Glomerular visceral epithelial cell (primary cell): ENCODE data around the gene TSPAN4.

ENCODE experiments used
- DNase-seq: peaks from one replicate; pipeline ENCODE4 v3.0.0-alpha.2; 2016; ENCODE audit errors: extremely low spot score

Gene TSPAN4

DNA sequence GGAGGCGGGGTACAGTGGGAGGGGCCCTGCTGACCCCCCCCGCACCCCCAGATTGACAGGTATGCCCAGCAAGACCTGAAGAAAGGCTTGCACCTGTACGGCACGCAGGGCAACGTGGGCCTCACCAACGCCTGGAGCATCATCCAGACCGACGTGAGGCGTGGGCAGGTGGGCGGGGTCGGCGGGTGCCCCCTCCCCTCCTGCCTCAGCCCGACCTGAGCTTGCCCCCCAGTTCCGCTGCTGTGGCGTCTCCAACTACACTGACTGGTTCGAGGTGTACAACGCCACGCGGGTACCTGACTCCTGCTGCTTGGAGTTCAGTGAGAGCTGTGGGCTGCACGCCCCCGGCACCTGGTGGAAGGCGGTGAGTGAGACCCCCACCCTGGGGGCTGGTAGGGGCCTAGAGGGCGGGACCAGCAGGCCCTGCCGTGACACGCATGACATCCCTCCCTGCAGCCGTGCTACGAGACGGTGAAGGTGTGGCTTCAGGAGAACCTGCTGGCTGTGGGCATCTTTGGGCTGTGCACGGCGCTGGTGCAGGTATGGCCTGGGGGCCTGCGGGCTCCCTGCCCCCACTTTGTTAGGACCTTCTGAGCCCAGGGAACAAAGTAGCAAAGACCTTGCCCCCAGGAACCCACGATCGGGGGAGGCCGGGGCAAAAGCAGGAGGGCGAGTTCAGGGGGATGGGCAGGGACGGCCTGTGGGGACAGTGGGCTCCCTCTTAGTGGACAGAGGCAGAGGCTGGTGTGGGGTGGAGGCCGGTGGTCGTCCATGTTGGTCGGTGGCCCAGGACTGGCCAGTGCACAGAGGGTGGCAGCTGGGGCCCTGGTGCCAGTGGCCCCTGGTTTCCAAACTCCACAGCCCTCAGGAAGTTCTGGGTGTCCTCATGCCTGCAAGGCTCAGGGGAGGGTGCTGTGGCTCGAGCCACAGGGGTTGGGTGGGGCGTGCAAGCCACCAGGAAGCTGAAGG, 23.1 kb downstream of the TSPAN4 start:
- no peak for DNase-seq

DNA sequence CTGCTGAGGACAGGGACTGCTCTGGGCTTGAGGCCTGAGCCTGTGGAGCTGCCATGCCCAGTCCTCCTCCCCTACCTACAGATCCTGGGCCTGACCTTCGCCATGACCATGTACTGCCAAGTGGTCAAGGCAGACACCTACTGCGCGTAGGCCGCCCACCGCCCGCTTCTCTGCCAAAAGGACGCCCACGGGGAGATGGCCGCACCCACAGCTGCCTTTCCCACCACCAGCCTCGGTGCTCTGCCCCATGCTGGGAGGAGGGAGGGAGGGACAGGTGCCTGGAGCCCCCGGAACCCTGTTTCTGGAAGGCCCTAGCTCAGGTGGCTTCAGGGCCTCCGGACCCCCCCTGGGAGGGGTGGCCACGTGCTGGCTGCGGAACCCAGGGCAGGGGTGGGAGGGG, 23.8 kb downstream of the TSPAN4 start:
- DNase-seq: no peak

DNA sequence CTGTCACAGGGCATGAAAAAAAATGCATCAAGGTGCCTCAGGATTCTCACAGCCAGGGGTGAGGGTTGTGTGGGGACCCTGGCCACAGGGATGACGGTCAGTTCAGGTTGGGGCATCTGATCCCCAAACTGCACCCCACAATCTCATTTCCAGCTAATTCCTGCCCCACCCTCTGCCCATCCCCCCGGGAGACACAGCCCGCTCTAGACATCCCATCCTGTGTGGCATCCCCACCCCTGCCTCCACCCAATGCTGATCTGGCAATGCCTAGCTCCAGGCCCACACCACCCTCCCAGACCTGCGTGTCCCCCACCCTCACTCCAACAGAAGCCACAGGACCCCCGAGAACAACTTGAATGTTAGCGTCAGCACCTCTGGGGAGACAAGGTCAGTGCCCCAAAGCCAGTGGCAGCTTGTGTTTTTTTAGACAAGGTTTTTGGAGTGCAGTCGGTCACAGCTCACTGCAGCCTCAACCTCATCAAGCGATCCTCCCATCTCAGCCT, 25.3 kb downstream of the TSPAN4 start:
- no peak for DNase-seq

DNA sequence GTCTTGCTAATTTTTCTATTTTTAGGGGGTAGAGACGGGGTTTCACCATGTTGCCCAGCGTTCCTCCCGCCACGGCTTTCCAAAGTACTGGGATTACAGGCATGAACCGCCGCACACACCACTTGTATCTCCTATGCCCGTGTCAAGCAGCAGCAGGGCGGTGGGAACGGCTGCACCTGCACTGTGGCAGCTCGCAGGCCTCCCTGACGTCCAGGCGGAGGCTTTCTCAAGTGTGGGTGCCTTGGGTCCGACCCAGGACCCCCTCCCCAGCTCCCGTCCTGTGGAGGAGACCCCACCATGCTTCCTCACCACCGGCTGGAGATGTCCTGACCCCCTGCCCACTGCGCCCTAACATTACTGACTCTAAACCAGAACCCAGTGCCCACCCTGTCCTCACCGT, 25.7 kb downstream of the TSPAN4 start:
- DNase-seq: no peak

DNA sequence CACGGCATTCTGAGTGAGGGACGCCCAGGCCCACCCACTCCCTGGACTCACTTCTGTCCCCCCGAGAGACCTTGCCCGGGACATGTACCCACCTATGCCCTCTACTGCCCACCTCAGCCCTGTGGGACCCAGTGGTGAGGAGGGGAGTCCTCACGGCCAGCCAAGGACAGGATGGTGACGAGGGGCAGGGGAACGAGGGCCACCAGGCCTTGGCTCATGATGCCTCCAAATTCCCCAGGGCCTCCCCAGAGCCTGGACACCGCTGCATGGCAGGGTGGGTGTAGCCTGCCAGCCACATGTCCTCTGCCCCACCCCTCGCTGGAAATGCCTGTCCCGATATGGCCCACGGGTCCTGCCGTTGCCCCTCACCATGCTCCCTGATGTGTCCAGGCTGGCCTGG, 26.1 kb downstream of the TSPAN4 start:
- no peak for DNase-seq

DNA sequence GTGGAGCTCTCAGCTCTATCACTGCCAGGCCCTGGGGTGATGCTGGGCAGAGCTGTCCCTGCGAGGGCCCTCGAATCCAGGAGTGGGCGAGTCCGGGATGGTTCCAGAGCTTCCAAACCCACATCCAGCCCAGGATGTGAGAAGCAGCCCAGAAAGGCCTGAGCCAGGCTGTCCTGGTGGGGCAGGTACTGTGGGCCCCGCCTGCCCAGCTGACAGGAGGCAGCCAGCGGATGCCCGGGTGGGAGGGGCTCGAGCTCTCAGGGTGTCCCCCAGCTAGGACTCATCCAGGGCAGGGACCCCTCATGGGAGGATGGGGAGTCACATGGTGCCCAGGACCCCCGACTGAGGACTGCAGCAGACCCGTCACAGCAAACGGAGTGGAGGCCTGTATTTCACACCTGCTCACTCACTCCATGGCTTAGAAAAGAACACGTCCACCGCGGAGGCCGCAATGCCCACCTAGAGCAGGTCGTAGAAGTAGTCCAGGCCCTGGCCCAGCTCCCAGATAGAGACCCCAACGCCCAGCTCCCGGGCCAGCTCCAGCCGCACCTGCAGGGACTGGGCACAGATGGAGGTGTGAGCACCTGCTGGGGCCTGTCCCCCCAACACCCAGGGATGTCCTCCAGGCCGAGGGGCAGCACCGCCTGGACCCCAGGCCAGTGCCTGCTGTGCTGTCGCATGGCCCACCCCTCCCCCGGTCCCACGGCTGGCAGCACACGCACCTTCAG, 26.9 kb downstream of the TSPAN4 start:
- DNase-seq: no peak

DNA sequence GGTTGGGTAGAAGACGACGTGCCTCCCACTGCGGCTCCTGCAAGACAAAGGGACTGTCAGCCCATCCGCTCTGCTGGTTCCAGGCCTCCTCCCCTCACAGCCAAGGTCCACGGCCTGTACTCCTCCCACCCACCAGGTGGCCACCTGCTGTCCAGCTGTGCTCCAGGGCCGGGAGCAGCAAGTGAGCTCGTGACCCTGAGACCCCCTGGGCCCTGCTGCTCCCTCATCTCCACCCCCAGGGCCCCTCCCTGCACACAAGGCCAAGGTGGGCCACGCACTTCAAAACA, 27.4 kb downstream of the TSPAN4 start:
- no peak for DNase-seq

DNA sequence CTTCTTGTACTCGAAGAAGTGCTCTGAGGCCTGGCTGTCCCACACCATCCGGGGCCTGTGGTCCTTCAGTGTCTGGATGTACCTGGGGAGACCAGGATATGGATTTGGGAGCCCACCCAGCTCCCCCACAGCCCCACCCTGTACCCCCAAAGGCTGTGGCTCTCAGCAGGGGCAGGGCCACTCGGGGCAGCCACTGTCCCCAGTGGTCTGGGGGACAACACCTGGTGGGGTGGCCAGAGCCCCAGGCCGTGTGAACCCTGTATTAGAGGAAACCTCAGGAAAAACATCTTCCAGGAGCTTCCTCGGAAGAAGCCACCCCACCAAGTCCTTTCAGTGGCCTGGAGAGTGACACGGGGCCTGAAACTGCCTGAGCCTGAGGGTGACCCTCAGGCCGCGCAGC, 27.8 kb downstream of the TSPAN4 start:
- no peak for DNase-seq

DNA sequence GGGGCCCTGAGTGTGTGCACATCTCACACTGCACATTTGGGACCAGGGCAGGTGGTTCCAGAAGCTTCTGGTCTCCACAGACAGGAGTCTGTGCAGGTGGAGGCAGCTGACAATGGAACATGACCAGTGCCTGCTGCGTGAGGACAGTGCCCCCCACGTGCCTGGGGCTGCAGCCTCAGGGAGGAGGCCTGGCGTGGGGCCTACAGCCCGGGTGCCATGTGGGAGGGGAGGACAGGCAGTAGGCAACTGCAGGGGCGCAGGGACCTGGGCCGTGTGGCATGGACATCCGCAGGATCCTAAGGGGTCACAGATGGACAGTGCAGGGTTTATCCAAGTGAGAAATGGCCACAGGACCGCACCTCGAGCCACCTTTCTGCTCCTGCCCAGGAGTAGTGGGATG, 28.8 kb downstream of the TSPAN4 start:
- no peak for DNase-seq

DNA sequence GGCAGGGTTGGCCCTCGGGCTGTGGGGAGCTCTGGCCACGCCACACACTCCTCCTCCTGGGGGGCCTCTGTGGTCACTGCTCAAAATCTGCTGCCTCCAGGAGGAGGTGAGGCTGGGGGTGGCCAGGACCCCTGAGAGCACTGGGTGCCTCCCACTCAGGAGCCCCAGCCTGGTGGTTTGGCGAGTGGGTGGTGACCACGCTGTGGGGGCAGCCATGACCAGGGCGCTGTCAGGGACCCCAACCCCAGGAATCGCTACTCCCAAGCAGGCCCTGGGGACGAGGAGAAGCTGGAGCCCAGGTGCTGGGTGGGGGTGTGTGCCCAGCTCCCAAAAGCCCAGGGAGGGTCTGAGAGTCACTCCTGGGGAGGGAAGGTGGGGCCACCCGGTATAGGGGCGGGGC, 30.1 kb downstream of the TSPAN4 start:
- DNase-seq: no peak

DNA sequence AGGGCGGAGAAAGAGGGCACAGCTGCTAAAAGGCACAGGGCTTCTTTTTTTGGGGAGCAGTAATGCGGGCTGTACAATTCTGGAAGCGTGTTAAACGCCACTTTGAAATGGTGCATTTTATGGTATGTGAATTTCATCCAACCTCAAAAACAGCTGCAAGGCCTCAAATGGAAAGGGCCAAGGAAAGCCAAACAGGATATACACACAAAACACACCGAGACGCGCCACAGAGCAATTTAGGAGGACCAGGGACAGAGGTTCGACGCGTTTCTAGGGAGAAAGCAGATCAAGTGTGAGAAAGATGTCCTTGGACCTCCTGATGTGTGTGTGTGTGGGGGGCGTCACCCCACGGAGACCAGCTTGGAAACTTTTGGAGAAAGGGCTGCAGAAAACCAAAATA, 31.1 kb downstream of the TSPAN4 start:
- no peak for DNase-seq

DNA sequence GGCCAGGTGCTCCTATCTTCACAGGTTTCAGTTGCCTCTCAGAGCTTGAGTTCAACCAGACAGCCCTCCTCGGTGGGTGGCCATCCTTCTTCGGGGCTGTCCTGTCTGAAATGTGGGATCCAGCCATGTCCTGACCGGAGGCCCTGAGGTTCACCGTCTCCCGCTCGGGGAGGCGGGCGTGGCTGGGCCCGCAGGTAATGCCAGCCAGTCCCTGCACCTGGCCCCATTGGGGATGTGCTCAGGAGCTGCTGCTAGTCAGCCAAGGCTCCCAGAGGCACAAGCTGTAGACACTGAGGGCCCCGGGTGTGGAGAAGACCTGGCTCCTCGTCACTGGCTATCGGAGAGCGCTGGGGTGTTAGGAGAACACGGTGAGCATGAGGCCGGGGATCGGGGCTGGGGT, 32.6 kb downstream of the TSPAN4 start:
- DNase-seq: no peak

DNA sequence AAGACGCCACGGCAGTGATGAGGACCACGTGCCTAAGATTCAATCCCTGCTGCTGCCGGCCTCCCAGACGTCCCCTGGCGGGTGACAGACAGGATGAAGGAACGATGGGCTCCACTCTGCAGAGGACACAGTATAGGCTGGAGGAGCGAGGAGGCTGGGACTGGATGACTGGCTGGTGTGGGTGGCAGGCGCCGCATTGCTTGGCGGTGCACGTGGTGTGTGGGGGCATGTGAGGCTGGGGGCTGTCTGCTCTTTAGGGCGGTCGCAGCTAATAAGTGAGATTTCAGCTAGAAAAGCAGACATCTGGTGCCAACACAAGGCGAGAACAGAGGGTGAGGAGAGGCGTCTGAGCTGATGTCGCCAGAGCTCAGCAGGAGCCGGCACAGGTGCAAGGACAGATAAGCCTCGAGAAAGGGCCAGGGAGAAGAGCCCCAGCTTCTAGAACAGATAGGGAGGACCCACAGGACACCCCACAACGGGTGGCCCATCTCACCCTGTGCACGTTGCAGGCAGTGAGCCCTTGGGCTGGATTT, 33.2 kb downstream of the TSPAN4 start:
- DNase-seq: no peak

DNA sequence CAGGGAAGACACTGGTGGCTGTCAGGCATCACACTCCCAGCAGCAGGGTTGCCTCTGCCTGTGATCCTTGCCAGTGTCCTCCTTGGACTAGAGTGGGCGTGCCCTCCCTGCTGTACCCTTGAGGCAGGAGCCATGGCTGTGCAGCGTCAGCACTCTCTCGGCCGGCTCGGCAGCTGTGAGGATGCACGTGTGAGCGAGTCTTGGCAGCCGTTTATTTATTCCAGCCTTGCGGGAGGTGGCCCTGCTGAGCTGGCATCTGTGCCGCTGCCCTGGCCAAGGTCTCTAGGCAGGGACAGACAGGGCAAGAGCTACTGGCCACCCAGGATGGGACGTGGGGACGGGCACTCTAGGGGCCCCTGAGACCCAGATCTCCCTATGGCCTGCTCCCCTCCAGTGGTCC, 33.9 kb downstream of the TSPAN4 start:
- no peak for DNase-seq

DNA sequence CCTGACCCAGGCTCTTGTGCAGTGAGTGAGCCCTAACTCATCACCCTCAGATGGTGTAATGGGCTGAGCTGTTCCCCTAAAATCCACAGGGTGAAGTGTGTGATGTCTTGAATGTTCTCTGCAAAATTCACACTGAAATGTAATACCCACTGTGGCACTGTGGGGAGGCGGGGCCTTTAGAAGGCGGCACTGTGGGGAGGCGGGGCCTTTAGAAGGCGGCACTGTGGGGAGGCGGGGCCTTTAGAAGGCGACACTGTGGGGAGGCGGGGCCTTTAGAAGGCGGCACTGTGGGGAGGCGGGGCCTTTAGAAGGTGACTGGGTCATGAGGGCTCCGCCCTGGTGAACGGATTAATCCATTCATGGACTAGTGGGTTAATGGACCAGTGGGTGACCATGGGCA, 34.9 kb downstream of the TSPAN4 start:
- no peak for DNase-seq

DNA sequence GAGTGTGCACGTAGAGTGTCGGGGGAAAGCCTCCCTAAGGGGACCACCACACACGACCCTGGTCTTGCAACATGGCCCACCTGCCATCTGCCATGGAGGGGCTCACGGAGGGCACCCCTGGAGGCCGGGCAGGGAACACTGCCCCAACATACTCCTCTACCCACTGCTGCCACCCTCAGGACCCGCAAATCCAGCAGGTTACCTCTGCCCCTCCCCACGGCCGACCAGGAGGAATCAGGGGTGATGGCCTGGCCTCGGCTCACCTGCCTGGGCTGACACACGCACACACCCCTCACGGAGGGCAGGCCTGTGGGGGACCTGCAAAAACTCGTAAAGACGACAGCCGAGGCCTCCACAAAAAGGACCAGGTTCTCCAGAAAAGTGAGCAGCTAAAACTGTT, 37.8 kb downstream of the TSPAN4 start:
- no peak for DNase-seq

DNA sequence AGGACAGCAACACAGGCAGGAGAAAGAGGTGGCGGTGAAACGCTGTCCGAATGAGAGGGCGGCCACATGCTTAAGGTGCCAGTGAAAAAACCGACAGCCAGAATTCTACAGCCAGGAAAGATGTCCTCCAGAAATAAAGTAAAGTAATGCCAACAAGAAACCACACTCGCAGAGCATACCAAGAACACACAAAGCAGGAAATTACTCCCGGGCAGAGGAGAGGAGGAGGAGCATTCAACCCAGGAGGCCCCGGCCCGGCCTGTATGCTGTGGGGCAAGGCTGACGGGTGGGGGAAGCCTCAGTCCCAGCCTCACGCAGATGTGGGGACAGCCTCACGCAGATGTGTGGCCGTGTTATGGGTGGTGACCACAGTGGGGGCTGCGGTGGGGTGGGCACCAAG, 39.9 kb downstream of the TSPAN4 start:
- no peak for DNase-seq

DNA sequence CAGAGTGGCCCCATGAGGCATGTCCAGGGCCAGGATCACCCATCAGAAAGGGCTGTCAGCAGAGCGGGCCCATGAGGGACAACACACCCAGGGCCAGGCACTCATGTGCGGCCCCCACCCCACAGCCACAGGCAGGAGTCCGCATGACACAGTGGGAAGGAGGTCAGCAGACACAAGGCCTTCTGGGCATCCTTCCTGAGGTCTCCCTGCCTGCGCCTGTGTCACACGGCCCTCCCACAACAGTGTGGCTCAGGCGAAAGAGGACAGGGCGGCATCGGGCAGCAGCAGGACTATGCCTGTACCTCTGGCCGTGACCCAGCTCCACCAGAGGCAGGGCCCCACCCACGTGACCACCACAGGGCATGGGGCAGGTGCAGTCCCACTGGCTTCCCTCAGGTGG, 40.9 kb downstream of the TSPAN4 start:
- no peak for DNase-seq

DNA sequence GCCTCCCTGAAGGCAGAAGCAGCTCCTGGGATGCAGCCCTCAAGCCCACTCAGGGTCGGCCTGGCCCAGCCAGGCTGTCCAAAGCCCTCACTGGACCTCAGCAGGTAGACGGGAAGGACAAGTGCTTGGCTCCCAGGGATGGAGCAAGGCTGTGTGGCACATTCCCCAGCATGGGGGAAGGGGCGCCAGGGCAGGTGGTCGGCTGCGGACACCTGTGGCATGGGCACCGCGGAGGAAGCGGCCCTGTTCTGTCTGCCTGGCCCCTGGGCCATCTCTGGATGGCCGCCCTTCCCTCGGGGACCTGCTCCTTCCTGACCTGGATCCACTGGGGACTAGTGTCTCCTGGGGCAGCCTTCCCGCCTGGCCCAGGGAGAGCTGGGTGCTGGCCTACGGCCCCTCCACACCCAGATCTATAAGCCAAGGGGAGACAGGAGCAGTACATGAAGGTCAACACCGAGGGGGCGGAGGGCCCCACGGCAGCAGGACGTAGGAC, 42.0 kb downstream of the TSPAN4 start:
- no peak for DNase-seq

DNA sequence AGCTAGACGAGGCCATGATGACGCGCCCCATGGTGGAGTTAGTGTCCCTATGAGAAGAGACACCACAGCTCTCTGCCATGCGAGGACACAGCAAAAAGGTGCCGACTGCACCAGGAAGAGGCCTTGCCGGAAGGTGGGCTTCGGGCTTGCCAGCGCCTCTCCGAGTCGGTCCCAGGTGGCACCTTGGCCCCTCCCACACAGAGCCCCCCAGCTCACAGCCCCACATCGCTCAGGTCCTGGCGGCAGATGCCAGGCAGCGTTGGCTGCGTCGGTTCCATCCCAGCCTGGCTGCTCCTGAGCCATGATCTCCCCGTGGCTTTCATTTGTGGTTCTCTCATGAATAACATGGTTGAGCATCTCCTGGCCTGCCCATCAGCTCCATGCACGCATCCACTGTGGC, 43.9 kb downstream of the TSPAN4 start:
- no peak for DNase-seq

DNA sequence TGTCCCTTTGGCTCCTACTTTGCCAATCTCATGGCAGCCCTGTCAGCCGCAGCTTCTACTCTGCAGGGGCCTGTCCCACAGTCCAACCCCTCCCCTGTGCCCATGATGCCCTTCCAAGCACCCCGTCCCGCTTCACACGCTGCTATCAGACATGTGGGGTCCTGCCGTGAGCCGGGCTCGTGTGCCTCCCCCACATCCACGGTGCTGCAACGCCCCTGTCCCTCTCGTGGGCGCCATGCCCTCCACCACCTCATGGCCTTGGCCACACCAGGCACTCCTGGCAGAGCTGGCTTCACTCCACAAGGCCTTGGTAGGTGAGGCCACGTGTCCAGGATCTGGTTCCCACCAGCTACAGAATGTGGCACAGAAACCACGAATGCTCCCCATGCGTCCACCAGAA, 44.9 kb downstream of the TSPAN4 start:
- no peak for DNase-seq

DNA sequence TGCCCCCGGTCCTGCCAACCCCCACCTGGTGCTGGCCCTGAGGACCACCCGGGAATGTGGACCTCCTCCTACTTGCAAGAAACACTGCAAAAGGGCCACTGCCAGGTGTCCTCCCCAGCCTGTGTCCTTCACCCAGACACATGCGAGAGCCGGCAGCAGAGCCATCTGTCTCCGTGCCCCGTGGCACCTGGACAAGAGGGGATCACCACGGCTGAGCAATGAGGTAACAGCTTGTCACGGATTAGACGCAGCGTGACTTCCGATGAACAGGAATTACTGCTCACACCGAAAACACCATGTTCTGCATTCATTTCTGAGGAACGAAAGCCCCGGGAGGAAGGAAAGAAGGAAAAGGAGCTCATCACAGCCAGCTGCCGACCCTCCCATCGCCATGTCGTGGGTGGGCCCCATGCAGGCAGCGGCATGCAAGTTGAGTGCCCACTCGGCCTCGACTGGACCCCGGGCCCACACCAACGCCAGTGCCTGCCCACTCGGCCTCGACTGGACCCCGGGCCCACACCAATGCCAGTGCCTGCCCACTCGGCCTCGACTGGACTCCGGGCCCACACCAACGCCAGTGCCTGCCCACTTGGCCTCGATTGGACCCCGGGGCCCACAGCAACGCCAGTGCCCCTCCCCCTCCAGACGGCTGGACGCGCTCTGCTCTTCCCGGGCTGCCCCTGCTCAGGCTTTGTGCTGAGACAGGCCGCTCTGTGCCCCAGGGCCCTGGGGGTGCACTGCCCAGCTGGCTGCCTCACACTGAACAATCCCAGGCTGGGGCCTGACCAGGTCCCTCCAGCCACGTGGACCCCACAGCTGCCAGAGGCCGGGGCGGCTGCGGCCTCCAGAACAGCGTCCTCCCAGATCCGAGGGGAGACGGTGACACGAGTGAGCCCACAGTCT, 45.9 kb downstream of the TSPAN4 start:
- DNase-seq: no peak
